Measurements from ENCODE around the gene STOM. TPM values are rescaled to one million over a fixed set of nuclear protein-coding genes. Genes with fewer than 3 reads are reported as not detected.
A peak's percentile ranks its signal among the peaks of the same experiment; 100 is the strongest.

The STOM gene, protein sequence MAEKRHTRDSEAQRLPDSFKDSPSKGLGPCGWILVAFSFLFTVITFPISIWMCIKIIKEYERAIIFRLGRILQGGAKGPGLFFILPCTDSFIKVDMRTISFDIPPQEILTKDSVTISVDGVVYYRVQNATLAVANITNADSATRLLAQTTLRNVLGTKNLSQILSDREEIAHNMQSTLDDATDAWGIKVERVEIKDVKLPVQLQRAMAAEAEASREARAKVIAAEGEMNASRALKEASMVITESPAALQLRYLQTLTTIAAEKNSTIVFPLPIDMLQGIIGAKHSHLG
- 6.1 and 6.3 TPM in 2 replicates for total RNA-seq
- 18.4 TPM for total RNA-seq (2013)
- polyA plus RNA-seq, result 2.7 and 7.2 TPM in 2 replicates
- 2.1 and 6.0 TPM in 2 replicates for polyA minus RNA-seq

GRCh38 chr9:121369595-121370265 lies at the start of gene STOM:
TSS of gene STOM (minus strand) at chr9:121370250. CDS start at chr9:121370187, 63 bp downstream.
- CTCF ChIA-PET, result interaction anchor here (0.6 to 1.4 kb wide), 4 partner anchors 30 to 50 kb away, joined by 3 to 6 read pairs (median 4); no protein-coding TSS in a partner anchor

More at GRCh38 chr9:121369595-121370265, at the start of gene STOM:
- Histone ChIP-seq H3K36me3 (replicated peaks in 1 of 2; ENCODE audit: control extremely low read depth in 1 of 2, control insufficient read depth in 1 of 2, extremely low read depth in 1 of 2, insufficient read depth in 2 of 2, low read length in 1 of 2) (no peaks in the 10 kb centered on the region), H3K9ac (ENCODE audit: low read length) (peak within 1 kb of the TSS; percentile 75), H3K79me2 (ENCODE audit: control insufficient read depth, insufficient read depth, low read length) (peaks cover 10% of the 10 kb centered on the region), H3K9me3 (ENCODE audit: control extremely low read depth in 1 of 3, control insufficient read depth in 2 of 3, insufficient read depth in 1 of 3, low read length in 2 of 3) (peaks cover 0 to 8% (median 0%) of the 10 kb centered on the region in 3 donors), H2AFZ (ENCODE audit: insufficient read depth, low read depth, low read length, poor library complexity, severe bottlenecking) (peak within 1 kb of the TSS; percentile 95), H3K27me3 (replicated peaks in 1 of 4; ENCODE audit: control extremely low read depth in 1 of 4, control insufficient read depth in 3 of 4, insufficient read depth in 4 of 4, low read length in 3 of 4) (no peaks in the 10 kb centered on the region), H3K4me2 (replicated peaks; ENCODE audit: low read depth, low read length, poor library complexity, severe bottlenecking) (peak within 1 kb of the TSS; percentile 90), H3K4me1 (ENCODE audit: control insufficient read depth in 2 of 2, insufficient read depth in 2 of 2, low read length in 2 of 2) (peaks cover 19 to 20% of the 10 kb centered on the region in 2 donors), H4K20me1 (ENCODE audit: control insufficient read depth, insufficient read depth, low read length, poor library complexity, severe bottlenecking) (no peaks in the 10 kb centered on the region), H3K4me3 (ENCODE audit: control extremely low read depth in 1 of 5, extremely low read depth in 1 of 5, insufficient read depth in 1 of 5, low read depth in 2 of 5, low read length in 4 of 5) (peak within 1 kb of the TSS; percentile 58 to 93 (median 71)), H3K27ac (ENCODE audit: low read length in 2 of 2) (peak within 1 kb of the TSS; percentile 68 to 75)
- Mint-ChIP-seq H3K4me3 (peak within 1 kb of the TSS; percentile 91), H3K4me1 (peaks cover 29% of the 10 kb centered on the region), H3K27ac (peak within 1 kb of the TSS; percentile 91), H3K27me3 (no peaks in the 10 kb centered on the region), H3K9me3 (ENCODE audit: insufficient read depth) (peaks cover 3% of the 10 kb centered on the region)
- no peak for DNase-seq
- ATAC-seq (ENCODE audit: low read depth), result peak; percentile 56
- intact Hi-C loops (cut with micrococcal nuclease), result loop anchor here (1.0 to 5.0 kb wide), 6 partner anchors 47 to 655 kb away; partner anchors contain the start of genes FBXW2, GSN and MEGF9
- 1% methylated on average over 52 of the region's 52 CpGs for WGBS (ENCODE audit: insufficient coverage)
- no peak for TF ChIP-seq EZH2 (IDR thresholded peaks at IDR 0.05; ENCODE audit: borderline replicate concordance, insufficient read depth, low read depth, low read length, poor library complexity, severe bottlenecking)
- TF ChIP-seq, protein P1, sequence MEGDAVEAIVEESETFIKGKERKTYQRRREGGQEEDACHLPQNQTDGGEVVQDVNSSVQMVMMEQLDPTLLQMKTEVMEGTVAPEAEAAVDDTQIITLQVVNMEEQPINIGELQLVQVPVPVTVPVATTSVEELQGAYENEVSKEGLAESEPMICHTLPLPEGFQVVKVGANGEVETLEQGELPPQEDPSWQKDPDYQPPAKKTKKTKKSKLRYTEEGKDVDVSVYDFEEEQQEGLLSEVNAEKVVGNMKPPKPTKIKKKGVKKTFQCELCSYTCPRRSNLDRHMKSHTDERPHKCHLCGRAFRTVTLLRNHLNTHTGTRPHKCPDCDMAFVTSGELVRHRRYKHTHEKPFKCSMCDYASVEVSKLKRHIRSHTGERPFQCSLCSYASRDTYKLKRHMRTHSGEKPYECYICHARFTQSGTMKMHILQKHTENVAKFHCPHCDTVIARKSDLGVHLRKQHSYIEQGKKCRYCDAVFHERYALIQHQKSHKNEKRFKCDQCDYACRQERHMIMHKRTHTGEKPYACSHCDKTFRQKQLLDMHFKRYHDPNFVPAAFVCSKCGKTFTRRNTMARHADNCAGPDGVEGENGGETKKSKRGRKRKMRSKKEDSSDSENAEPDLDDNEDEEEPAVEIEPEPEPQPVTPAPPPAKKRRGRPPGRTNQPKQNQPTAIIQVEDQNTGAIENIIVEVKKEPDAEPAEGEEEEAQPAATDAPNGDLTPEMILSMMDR (IDR thresholded peaks at IDR 0.05), result no peak
- POLR2A ChIA-PET, result interaction anchor here (0.6 kb wide), 2 partner anchors 71 to 829 kb away, joined by 3 read pairs; no protein-coding TSS in a partner anchor

Measured in B cell (primary cell).